Testis (tissue), 3 donors: Measurements from ENCODE around the gene LGR5. TPM values are rescaled to one million over a fixed set of nuclear protein-coding genes. Genes with fewer than 3 reads are reported as not detected.
A peak's percentile ranks its signal among the peaks of the same experiment; 100 is the strongest.

ENCODE experiments used
- DNase-seq: peaks from one replicate; pipeline ENCODE4 v3.0.0-alpha.2; 2019
- H3K27ac ChIP-seq, 2 donors: fragments of 200-600 bp; sonication (generic); one replicate each; pipeline ENCODE4 v1.5.1; 2019
- H3K27me3 ChIP-seq: fragments of 200-600 bp; sonication (generic); one replicate; pipeline ENCODE4 v1.5.1; 2019
- H3K36me3 ChIP-seq: fragments of 200-600 bp; sonication (generic); one replicate; pipeline ENCODE4 v1.5.1; 2017; ENCODE audit warnings: low read depth; ENCODE audit errors: missing control alignments
- H3K4me1 ChIP-seq: fragments of 200-600 bp; sonication (generic); one replicate; pipeline ENCODE4 v1.5.1; 2019
- H3K4me3 ChIP-seq, 2 donors: fragments of 200-600 bp; sonication (generic); one replicate each; pipeline ENCODE4 v1.5.1; 2017 to 2019
- H3K9me3 ChIP-seq: fragments of 200-600 bp; sonication (generic); one replicate; pipeline ENCODE4 v1.5.1; 2017
- POLR2A ChIP-seq: fragments of 450-650 bp; IDR thresholded peaks from one replicate; pipeline ENCODE4 v1.6.1; 2017; ENCODE audit warnings: antibody characterized with exemption, mild to moderate bottlenecking, moderate library complexity
- WGBS, 2 donors: methylation state at CpG; one replicate each; pipeline ENCODE4 v1.1.5; 2018; 5-methylcytosine and 5-hydroxymethylcytosine counted together
- intact Hi-C: fragments of 100-400 bp; cut with DNase I; formaldehyde crosslinking; loops from one replicate; pipeline ENCODE4 v1.15.1; 2023; ENCODE audit warnings: low total_unique reads
- polyA plus RNA-seq: library from polyadenylated mRNA; stranded (reverse); fragments of 350-450 nt; fragmentation: Illumina TruSeq; extraction: RNeasy Lipid Tissue Mini Kit (QIAGEN cat#74804); gene quantifications from one replicate; pipeline ENCODE4 v1.2.3, GENCODE V29; 2014; ENCODE audit warnings: low read depth, low replicate concordance; ENCODE audit not compliant: insufficient read depth
- total RNA-seq, 2 donors: library from RNA; depleted of rRNA; stranded (reverse); fragments of >200 nt; gene quantifications; one replicate each; pipeline ENCODE4 v1.2.3, GENCODE V29; 2016
- TF ChIP-seq, protein P1 (sequence below), 3 experiments: fragments of 450-650 bp in 2 of 3; fragments of 200-600 bp in 1 of 3; sonication (generic) in 1 of 3; IDR thresholded peaks; one replicate each; pipeline ENCODE4 v1.5.1; 2016 to 2019; ENCODE audit warnings: antibody characterized with exemption in 3 of 3, mild to moderate bottlenecking in 2 of 3, moderate library complexity in 1 of 3

Gene LGR5
- total and polyA plus RNA-seq, 3 donors from 2014 or later: 0.25 to 0.39 (median 0.31) TPM

DNA sequence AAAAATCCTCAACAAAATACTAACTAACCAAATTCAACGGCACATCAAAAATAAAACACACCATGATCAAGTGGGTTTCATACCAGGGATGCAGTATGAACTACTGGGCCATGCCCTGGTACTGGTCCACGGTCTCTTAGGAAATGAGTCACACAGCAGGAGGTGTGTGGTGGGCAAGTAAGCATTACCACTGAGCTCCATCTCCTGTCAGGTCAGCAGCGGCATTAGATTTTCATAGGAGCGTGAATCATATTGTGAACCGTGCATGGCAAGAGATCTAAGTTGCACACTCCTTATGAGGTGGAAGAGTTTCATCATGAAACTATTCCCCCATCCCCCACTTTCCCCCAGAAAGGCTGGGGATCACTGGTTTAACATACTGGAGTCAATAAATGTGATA, 6.7 kb upstream of the LGR5 start:
- WGBS, 2 donors: 90 to 93% methylated on average over 5 of the region's 5 CpGs
- Histone ChIP-seq H3K9me3 (no peaks in the 10 kb centered on the region), H3K27ac (no peak overlapping the region), H3K27me3 (no peaks in the 10 kb centered on the region), H3K36me3 (no peaks in the 10 kb centered on the region), H3K4me1 (no peaks in the 10 kb centered on the region), H3K4me3 (no peak overlapping the region)
- intact Hi-C loops: no loop called here
- no peak for TF ChIP-seq POLR2A
- TF ChIP-seq, protein P1, sequence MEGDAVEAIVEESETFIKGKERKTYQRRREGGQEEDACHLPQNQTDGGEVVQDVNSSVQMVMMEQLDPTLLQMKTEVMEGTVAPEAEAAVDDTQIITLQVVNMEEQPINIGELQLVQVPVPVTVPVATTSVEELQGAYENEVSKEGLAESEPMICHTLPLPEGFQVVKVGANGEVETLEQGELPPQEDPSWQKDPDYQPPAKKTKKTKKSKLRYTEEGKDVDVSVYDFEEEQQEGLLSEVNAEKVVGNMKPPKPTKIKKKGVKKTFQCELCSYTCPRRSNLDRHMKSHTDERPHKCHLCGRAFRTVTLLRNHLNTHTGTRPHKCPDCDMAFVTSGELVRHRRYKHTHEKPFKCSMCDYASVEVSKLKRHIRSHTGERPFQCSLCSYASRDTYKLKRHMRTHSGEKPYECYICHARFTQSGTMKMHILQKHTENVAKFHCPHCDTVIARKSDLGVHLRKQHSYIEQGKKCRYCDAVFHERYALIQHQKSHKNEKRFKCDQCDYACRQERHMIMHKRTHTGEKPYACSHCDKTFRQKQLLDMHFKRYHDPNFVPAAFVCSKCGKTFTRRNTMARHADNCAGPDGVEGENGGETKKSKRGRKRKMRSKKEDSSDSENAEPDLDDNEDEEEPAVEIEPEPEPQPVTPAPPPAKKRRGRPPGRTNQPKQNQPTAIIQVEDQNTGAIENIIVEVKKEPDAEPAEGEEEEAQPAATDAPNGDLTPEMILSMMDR (IDR thresholded peaks at IDR 0.05): no peak
- DNase-seq: no peak

DNA sequence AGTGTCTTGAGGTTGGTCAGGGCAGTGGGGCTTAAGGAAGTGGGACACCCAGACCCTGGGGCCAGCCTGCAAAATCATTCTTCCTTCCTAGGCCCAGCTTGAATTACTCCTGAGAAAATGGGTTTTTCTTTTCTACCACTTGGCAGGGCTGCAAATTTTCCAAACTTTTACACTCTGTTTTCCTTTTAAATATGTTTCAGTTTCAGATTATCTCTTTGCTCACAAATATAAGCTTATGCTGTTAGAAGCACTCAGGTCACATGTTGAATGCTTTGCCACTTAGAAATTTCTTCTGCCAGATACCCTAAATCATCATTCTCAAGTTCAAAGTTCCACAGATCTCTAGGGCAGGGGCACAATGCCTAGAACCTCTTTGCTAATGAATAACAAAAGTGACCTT, 2.9 kb upstream of the LGR5 start:
- Histone ChIP-seq H3K4me3 (no peak overlapping the region), H3K4me1 (peaks cover 7% of the 10 kb centered on the region), H3K27me3 (no peaks in the 10 kb centered on the region), H3K36me3 (no peaks in the 10 kb centered on the region), H3K9me3 (no peaks in the 10 kb centered on the region), H3K27ac (no peak overlapping the region)
- no peak for DNase-seq
- intact Hi-C loops: no loop called here
- TF ChIP-seq, protein P1 (IDR thresholded peaks at IDR 0.05): no peak
- TF ChIP-seq POLR2A: no peak

DNA sequence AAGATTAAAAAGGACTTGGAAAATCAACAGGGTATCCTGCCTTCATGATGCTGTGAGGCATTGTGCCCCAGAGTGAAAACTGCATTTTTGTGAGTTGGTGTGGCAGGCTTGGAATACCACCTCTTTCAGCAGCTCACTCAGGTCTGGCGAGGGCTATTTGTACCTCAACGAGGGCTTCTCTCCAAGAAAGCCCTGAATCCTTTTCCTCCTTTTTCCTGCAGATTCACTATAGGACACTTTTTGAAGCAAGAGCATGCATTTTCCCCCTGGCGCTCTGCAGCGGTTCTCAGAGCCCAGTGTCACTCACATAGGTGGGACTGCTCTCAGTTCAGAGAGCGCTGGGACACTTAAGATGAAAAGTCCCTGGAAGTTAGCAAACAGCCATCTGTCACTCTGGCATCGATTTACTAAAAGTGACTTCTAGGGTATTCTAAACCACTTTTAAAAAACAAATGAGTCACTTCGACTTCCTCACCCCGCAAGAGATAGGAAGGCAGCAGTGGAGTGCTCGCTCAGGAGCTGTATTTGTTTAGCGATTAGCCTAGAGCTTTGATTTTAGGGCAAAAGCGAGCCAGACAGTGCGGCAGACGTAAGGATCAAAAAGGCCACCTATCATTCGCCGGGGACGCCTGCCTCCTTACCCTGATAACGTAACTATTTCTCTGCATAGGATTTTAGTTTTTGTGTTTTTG, 782 bp upstream of the LGR5 start:
- Histone ChIP-seq H3K4me3 (peak overlapping the region in 1 of 2 donors; percentile 55), H3K9me3 (no peaks in the 10 kb centered on the region), H3K27me3 (no peaks in the 10 kb centered on the region), H3K27ac (no peak overlapping the region), H3K4me1 (peaks cover 7% of the 10 kb centered on the region), H3K36me3 (no peaks in the 10 kb centered on the region)
- DNase-seq: no peak
- intact Hi-C loops: no loop called here
- WGBS, 2 donors: 3 to 6% methylated on average over 17 of the region's 17 CpGs
- TF ChIP-seq POLR2A: no peak
- TF ChIP-seq, protein P1 (IDR thresholded peaks at IDR 0.05): no peak

DNA sequence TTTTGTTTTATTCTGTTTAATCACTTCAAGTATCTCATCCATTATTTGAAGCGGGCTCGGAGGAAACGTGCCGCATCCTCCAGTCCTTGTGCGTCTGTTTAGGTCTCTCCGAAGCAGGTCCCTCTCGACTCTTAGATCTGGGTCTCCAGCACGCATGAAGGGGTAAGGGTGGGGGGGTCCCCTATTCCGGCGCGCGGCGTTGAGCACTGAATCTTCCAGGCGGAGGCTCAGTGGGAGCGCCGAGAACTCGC, 311 bp upstream of the LGR5 start:
- Histone ChIP-seq H3K4me3 (peak overlapping the region; percentile 33 to 55), H3K27me3 (no peaks in the 10 kb centered on the region), H3K9me3 (no peaks in the 10 kb centered on the region), H3K27ac (no peak overlapping the region), H3K4me1 (peaks cover 7% of the 10 kb centered on the region), H3K36me3 (no peaks in the 10 kb centered on the region)
- intact Hi-C loops: no loop called here
- WGBS, 2 donors: 1% methylated on average over 14 to 17 of the region's 17 CpGs
- TF ChIP-seq, protein P1 (IDR thresholded peaks at IDR 0.05): no peak
- TF ChIP-seq POLR2A: no peak
- DNase-seq: no peak

DNA sequence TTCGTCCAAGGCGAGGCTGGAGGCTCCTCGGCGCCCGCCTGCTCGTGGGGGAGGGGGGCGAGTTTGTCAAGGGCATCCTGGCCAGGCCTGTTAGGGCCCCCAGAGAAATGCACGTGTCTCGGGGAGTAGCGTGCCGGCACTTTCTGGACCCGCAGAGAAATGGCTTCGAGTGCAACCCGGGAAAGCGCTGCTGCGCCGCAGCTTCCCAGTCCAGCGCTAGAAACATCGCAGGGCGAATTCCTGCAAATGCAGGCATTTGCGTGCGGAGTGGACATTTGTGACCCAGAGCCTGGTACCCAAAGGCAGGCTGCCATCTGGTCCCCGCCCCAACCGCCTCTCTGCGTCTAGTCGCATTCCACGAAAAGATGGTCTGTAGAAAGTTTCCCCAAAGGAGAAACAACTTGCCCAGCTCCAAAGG, 756 bp downstream of the LGR5 start:
- Histone ChIP-seq H3K4me1 (peaks cover 7% of the 10 kb centered on the region), H3K4me3 (peak overlapping the region; percentile 33 to 55), H3K27ac (no peak overlapping the region), H3K9me3 (no peaks in the 10 kb centered on the region), H3K36me3 (no peaks in the 10 kb centered on the region), H3K27me3 (no peaks in the 10 kb centered on the region)
- 0% methylated on average over 9 to 17 of the region's 27 CpGs for WGBS, 2 donors
- TF ChIP-seq, protein P1 (IDR thresholded peaks at IDR 0.05): no peak
- TF ChIP-seq POLR2A: no peak
- DNase-seq: no peak
- intact Hi-C loops: no loop called here
